ENCODE measurements around the gene THRA.

- no peak for TF ChIP-seq CTCF (IDR thresholded peaks at IDR 0.05)
- no peak for TF ChIP-seq MAX (IDR thresholded peaks at IDR 0.05; ENCODE audit: low read depth)
- TF ChIP-seq SIN3A (IDR thresholded peaks at IDR 0.05; ENCODE audit: borderline replicate concordance, low read depth, low read length) = no peak
- no peak for TF ChIP-seq EP300 (IDR thresholded peaks at IDR 0.05; ENCODE audit: borderline replicate concordance in 1 of 2, low read depth in 1 of 2, low read length in 1 of 2)
- TF ChIP-seq MEF2A (IDR thresholded peaks at IDR 0.05; ENCODE audit: borderline replicate concordance, low read depth) = no peak
- TF ChIP-seq ELF1 (IDR thresholded peaks at IDR 0.05) = no peak
Observed at GRCh38 chr17:40130352-40131042, 67.7 kb downstream of the THRA start.

All from SK-N-SH (cell line).